Measurements from ENCODE around the gene OR2V1. TPM values are rescaled to one million over a fixed set of nuclear protein-coding genes. Genes with fewer than 3 reads are reported as not detected.

Gene OR2V1
- total RNA-seq, 1 experiment from 2014 or later: not detected

DNA sequence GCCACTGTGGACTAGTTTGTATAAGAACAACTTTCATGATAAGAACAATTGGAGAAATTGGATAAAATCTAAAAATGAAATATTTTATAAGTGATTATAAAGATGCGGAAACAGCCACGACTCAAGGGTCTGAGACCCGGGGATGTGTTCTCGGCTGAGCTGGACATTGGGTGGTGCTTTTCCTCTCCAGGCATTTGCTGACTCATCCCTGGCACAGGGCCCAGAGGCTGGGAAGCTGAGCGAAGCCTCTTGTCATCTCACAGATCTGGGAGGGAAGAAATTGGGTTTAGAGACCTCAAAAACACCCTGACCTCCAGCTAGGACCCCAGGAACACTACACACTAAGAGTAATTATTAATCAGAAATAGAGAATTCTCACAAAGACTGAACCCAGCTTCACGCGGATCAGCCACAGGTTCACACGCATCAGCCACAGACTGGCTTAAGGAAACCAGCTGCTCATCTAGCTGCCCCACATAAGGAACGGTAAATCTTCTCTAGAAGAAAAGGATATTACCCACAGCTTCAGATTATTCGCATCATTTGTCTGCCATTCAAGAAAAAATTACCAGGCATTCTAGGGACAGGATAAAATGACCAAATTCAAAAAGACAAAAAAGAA lies 2.8 kb upstream of the OR2V1 start:
- no peaks in the 10 kb centered on the region for H4K20me1 ChIP-seq (ENCODE audit: insufficient read depth)
- no peaks in the 10 kb centered on the region for H3K27me3 ChIP-seq (ENCODE audit: insufficient read depth, low read length)
- BruUV-seq (replicated peaks): no TSS peak
- RAD21 ChIA-PET (ENCODE audit: low non-redundant PET in 1 of 2, low total read pairs in 2 of 2, uncharacterized antibody in 2 of 2, unreplicated experiment in 2 of 2): no interaction called here
- peak overlapping the region; percentile 89 for H2AFZ ChIP-seq (ENCODE audit: low read depth, low read length, poor library complexity, severe bottlenecking)
- no peaks in the 10 kb centered on the region for H3K79me2 ChIP-seq (ENCODE audit: insufficient read depth, low read length)
- no peaks in the 10 kb centered on the region for H3K9me2 ChIP-seq (ENCODE audit: insufficient read depth)
- H3K4me3 ChIP-seq (replicated peaks in 1 of 2; ENCODE audit: low read depth in 1 of 2, low read length in 2 of 2): 0 out of 4 replicates have a peak overlapping the region, but pooled peaks of 1 of the 2 experiments have one; percentile 2
- no peaks in the 10 kb centered on the region for H3K36me3 ChIP-seq (ENCODE audit: control insufficient read depth in 1 of 2, insufficient read depth in 2 of 2, low read length in 2 of 2)
- no peaks in the 10 kb centered on the region for H3K9me3 ChIP-seq (ENCODE audit: control insufficient read depth in 1 of 2, insufficient read depth in 1 of 2, low read depth in 1 of 2, low read length in 2 of 2)
- peak; percentile 65 for ATAC-seq
- H3K4me1 ChIP-seq (ENCODE audit: control insufficient read depth in 1 of 2, insufficient read depth in 2 of 2, low read length in 2 of 2): peaks cover 8 to 13% of the 10 kb centered on the region in 2 experiments
- POLR2A ChIA-PET: no interaction called here
- CTCF ChIA-PET: interaction anchor here (0.5 kb wide), 1 partner anchor 38 kb away, joined by 3 read pairs; no protein-coding TSS in a partner anchor
- TF ChIP-seq CTCF (IDR thresholded peaks at IDR 0.05 in 2 of 3, conservative IDR thresholded peaks at IDR 0.05 in 1 of 3; ENCODE audit: borderline replicate concordance in 1 of 3, insufficient read depth in 1 of 3, low read depth in 2 of 3, low read length in 2 of 3) (no peak), JUND (IDR thresholded peaks at IDR 0.05) (peak; percentile 37; the same call in 1 of the 2 replicates), RAD21 (IDR thresholded peaks at IDR 0.05; ENCODE audit: low read depth) (no peak), FOSL1 (IDR thresholded peaks at IDR 0.05; ENCODE audit: low read depth) (peak; percentile 61), SIN3A (IDR thresholded peaks at IDR 0.05; ENCODE audit: low read depth) (no peak), YY1 (IDR thresholded peaks at IDR 0.05; ENCODE audit: extremely low read depth, insufficient replicate concordance, low read depth, low read length) (peak; percentile 25), POLR2AphosphoS5 (IDR thresholded peaks at IDR 0.05; ENCODE audit: low read depth, low read length) (peak; percentile 47), ZNF274 (IDR thresholded peaks at IDR 0.05; ENCODE audit: low read depth, low read length) (no peak), SRF (IDR thresholded peaks at IDR 0.05; ENCODE audit: low read depth) (no peak), CBX3 (IDR thresholded peaks at IDR 0.05; ENCODE audit: low read depth) (0 out of 2 replicates have a peak, but pooled peaks have one; percentile 6), CEBPB (IDR thresholded peaks at IDR 0.05; ENCODE audit: low read depth) (no peak), EZH2 (IDR thresholded peaks at IDR 0.05) (no peak), ZFX (IDR thresholded peaks at IDR 0.05) (no peak), TCF7L2 (IDR thresholded peaks at IDR 0.05; ENCODE audit: borderline replicate concordance, extremely low read depth, insufficient read depth, insufficient read length) (no peak)
- TF ChIP-seq, protein P1, sequence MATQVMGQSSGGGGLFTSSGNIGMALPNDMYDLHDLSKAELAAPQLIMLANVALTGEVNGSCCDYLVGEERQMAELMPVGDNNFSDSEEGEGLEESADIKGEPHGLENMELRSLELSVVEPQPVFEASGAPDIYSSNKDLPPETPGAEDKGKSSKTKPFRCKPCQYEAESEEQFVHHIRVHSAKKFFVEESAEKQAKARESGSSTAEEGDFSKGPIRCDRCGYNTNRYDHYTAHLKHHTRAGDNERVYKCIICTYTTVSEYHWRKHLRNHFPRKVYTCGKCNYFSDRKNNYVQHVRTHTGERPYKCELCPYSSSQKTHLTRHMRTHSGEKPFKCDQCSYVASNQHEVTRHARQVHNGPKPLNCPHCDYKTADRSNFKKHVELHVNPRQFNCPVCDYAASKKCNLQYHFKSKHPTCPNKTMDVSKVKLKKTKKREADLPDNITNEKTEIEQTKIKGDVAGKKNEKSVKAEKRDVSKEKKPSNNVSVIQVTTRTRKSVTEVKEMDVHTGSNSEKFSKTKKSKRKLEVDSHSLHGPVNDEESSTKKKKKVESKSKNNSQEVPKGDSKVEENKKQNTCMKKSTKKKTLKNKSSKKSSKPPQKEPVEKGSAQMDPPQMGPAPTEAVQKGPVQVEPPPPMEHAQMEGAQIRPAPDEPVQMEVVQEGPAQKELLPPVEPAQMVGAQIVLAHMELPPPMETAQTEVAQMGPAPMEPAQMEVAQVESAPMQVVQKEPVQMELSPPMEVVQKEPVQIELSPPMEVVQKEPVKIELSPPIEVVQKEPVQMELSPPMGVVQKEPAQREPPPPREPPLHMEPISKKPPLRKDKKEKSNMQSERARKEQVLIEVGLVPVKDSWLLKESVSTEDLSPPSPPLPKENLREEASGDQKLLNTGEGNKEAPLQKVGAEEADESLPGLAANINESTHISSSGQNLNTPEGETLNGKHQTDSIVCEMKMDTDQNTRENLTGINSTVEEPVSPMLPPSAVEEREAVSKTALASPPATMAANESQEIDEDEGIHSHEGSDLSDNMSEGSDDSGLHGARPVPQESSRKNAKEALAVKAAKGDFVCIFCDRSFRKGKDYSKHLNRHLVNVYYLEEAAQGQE (IDR thresholded peaks at IDR 0.05; ENCODE audit: low read depth): no peak
- no peak overlapping the region for H3K27ac ChIP-seq (ENCODE audit: low read depth, low read length)
- DNase-seq (ENCODE audit: low read depth, low spot score): peak; percentile 29
- intact Hi-C loops (cut with micrococcal nuclease): no loop called here
- H3K4me2 ChIP-seq (ENCODE audit: low read length): peak overlapping the region; percentile 31
- H3K9ac ChIP-seq (ENCODE audit: low read length): no peak overlapping the region
